Calu3 (cell line): ENCODE results near the gene BMPR2. TPM values are rescaled to one million over a fixed set of nuclear protein-coding genes. Genes with fewer than 3 reads are reported as not detected.
"Not testable (repeated sequence)": the region's sequence is repeated elsewhere in the genome, so short reads cannot be mapped to it uniquely, and the experiment has no call there.

Experiments used
- BruUV-seq: library from RNA; stranded (reverse); fragments of 400-500 nt; replicated peaks from 2 replicates; lab custom pipeline; 2021; lab: Mats Ljungman, UMichigan
- CTCF ChIA-PET: fragments of 300-600 bp; sonication (Branson Sonifier 250); formaldehyde crosslinking; loops from one replicate; lab custom pipeline; 2022; ENCODE audit warnings: antibody characterized with exemption; lab: Charles Lee
- DNase-seq: peaks from one replicate; pipeline ENCODE4 v3.0.0; 2022
- H3K27ac Mint-ChIP-seq: one replicate; pipeline ENCODE4 v1.8.0; 2022; ENCODE audit warnings: mixed read lengths; ENCODE audit not compliant: unreplicated experiment
- H3K27me3 Mint-ChIP-seq: one replicate; pipeline ENCODE4 v1.8.0; 2022; ENCODE audit warnings: mixed read lengths; ENCODE audit not compliant: unreplicated experiment
- H3K36me3 Mint-ChIP-seq: one replicate; pipeline ENCODE4 v1.8.0; 2022; ENCODE audit warnings: mild to moderate bottlenecking, moderate library complexity, mixed read lengths; ENCODE audit not compliant: insufficient read depth, unreplicated experiment
- H3K4me1 Mint-ChIP-seq: one replicate; pipeline ENCODE4 v1.8.0; 2022; ENCODE audit warnings: mild to moderate bottlenecking, low read depth, mixed read lengths; ENCODE audit not compliant: unreplicated experiment
- H3K4me3 Mint-ChIP-seq: one replicate; pipeline ENCODE4 v1.8.0; 2022; ENCODE audit warnings: mild to moderate bottlenecking, low read depth, moderate library complexity, mixed read lengths; ENCODE audit not compliant: unreplicated experiment
- H3K9me3 Mint-ChIP-seq: one replicate; pipeline ENCODE4 v1.8.0; 2022; ENCODE audit warnings: low read depth, mixed read lengths; ENCODE audit not compliant: unreplicated experiment
- CTCF ChIP-seq: fragments of 200-600 bp; IDR thresholded peaks from one replicate; pipeline ENCODE4 v1.8.0; 2022; ENCODE audit warnings: antibody characterized with exemption; ENCODE audit not compliant: unreplicated experiment
- intact Hi-C: fragments of 100-400 bp; cut with micrococcal nuclease; formaldehyde crosslinking; loops from one replicate; pipeline ENCODE4 v1.10.0; 2022; ENCODE audit not compliant: unreplicated experiment
- total RNA-seq: library from RNA; stranded (reverse); gene quantifications from 2 replicates; pipeline ENCODE4 v1.2.3, GENCODE V29; 2022

Gene BMPR2
- total RNA-seq, 1 experiment from 2014 or later = 50.1 TPM

- no TSS peak for BruUV-seq
- no peak for DNase-seq
- no peaks in the 10 kb centered on the region for H3K27me3 Mint-ChIP-seq
- intact Hi-C loops = no loop called here
- CTCF ChIA-PET = no interaction called here
- no peaks in the 10 kb centered on the region for H3K36me3 Mint-ChIP-seq
- no peak overlapping the region for H3K27ac Mint-ChIP-seq
- no peak for TF ChIP-seq CTCF
- no peaks in the 10 kb centered on the region for H3K9me3 Mint-ChIP-seq
- no peaks in the 10 kb centered on the region for H3K4me1 Mint-ChIP-seq
- H3K4me3 Mint-ChIP-seq = no peak overlapping the region
Observed at GRCh38 chr2:202566286-202566685, 190.2 kb downstream of the BMPR2 start.

GRCh38 chr2:202574541-202574940, 198.4 kb downstream of the BMPR2 start:
- no peak for TF ChIP-seq CTCF
- Mint-ChIP-seq H3K4me1 (no peaks in the 10 kb centered on the region), H3K36me3 (peaks cover 3% of the 10 kb centered on the region), H3K27ac (no peak overlapping the region), H3K9me3 (no peaks in the 10 kb centered on the region), H3K27me3 (no peaks in the 10 kb centered on the region), H3K4me3 (no peak overlapping the region)
- intact Hi-C loops = loop anchor here (5.0 kb wide), 1 partner anchor 298 kb away; the partner anchor contains the start of gene ICA1L
- CTCF ChIA-PET = interaction anchor here (1.1 kb wide), 1 partner anchor 60 kb away, joined by 3 read pairs; the partner anchor contains the start of gene FAM117B
- no TSS peak for BruUV-seq
- no peak for DNase-seq

- H3K27ac Mint-ChIP-seq, H3K4me3 Mint-ChIP-seq, H3K36me3 Mint-ChIP-seq, BruUV-seq, DNase-seq, H3K27me3 Mint-ChIP-seq, H3K4me1 Mint-ChIP-seq, H3K9me3 Mint-ChIP-seq, CTCF ChIA-PET, intact Hi-C loops: not testable (repeated sequence)
Observed at GRCh38 chr2:202575194-202575593, 199.1 kb downstream of the BMPR2 start.

GRCh38 chr2:202577250-202578183, 201.4 kb downstream of the BMPR2 start:
- Mint-ChIP-seq H3K9me3 (no peaks in the 10 kb centered on the region), H3K36me3 (peaks cover 3% of the 10 kb centered on the region), H3K4me3 (no peak overlapping the region), H3K27ac (no peak overlapping the region), H3K4me1 (no peaks in the 10 kb centered on the region), H3K27me3 (no peaks in the 10 kb centered on the region)
- CTCF ChIA-PET = interaction anchor here (0.6 kb wide), 1 partner anchor 15 kb away, joined by 6 read pairs; no protein-coding TSS in a partner anchor
- no peak for TF ChIP-seq CTCF
- intact Hi-C loops = no loop called here
- DNase-seq = no peak
- no TSS peak for BruUV-seq

GRCh38 chr2:202582846-202583245, 206.7 kb downstream of the BMPR2 start:
- intact Hi-C loops = loop anchor here (10.0 kb wide), 1 partner anchor 1232 kb away; no protein-coding TSS in a partner anchor
- not testable (repeated sequence) for H3K9me3 Mint-ChIP-seq, BruUV-seq

More at GRCh38 chr2:202582846-202583245, 206.7 kb downstream of the BMPR2 start:
- H3K4me1 Mint-ChIP-seq, DNase-seq, H3K27ac Mint-ChIP-seq, CTCF ChIA-PET, H3K36me3 Mint-ChIP-seq, H3K27me3 Mint-ChIP-seq, H3K4me3 Mint-ChIP-seq: not testable (repeated sequence)
